Bronchial epithelial cell (primary cell): ENCODE results near the gene SIL1. TPM values are rescaled to one million over a fixed set of nuclear protein-coding genes. Genes with fewer than 3 reads are reported as not detected.

Experiments used
- DNase-seq: peaks from one replicate; pipeline ENCODE4 v3.0.0-alpha.2; 2010; ENCODE audit warnings: low read depth
- FAIRE-seq: peaks from 2 replicates; lab custom pipeline; 2011; peaks lifted over from hg19 to GRCh38; lab: Jason Lieb, UNC
- H3K27me3 ChIP-seq: 2 replicates; pipeline ENCODE4 v1.5.1; 2011; ENCODE audit warnings: low read length; ENCODE audit not compliant: control insufficient read depth, insufficient read depth
- H3K36me3 ChIP-seq: 2 replicates; pipeline ENCODE4 v1.5.1; 2011; ENCODE audit warnings: low read length; ENCODE audit not compliant: control insufficient read depth, insufficient read depth
- H3K4me3 ChIP-seq: 2 replicates; pipeline ENCODE4 v1.5.1; 2011; ENCODE audit warnings: mild to moderate bottlenecking, low read depth, low read length, control low read depth
- total RNA-seq: library from RNA; depleted of rRNA; stranded (reverse); fragments of >200 nt; gene quantifications from 2 replicates; pipeline ENCODE4 v1.2.1, GENCODE V29; 2014
- TF ChIP-seq, protein P1 (sequence below): IDR thresholded peaks from 2 replicates; pipeline ENCODE4 v1.5.1; 2011; ENCODE audit warnings: mild to moderate bottlenecking, moderate library complexity, low read length, control low read depth, inconsistent platforms; ENCODE audit not compliant: insufficient read depth, severe bottlenecking

The SIL1 gene
- total RNA-seq, 1 donor from 2014 or later, result 85.3 TPM

DNA sequence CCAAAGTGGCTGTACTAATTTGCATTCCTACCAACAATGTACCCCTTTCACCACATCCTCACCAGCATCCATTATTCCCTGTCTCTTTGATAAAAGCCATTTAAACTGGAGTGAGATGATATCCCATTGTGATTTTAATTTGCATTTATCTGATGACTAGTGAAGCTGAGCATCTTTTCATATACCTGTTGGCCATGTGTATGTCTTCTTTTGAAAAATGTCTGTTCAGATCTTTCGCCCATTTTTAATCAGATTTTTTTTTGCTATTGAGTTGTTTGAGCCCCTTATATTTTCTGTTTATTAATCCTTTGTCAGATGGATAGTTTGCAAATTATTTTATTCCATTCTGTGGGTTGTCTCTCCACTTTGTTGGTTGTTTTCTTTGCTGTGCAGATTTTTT lies 202.0 kb downstream of the SIL1 start:
- H3K27me3 ChIP-seq, result no peaks in the 10 kb centered on the region
- no peak for DNase-seq
- H3K4me3 ChIP-seq, result no peak overlapping the region
- no peak for FAIRE-seq
- TF ChIP-seq, protein P1, sequence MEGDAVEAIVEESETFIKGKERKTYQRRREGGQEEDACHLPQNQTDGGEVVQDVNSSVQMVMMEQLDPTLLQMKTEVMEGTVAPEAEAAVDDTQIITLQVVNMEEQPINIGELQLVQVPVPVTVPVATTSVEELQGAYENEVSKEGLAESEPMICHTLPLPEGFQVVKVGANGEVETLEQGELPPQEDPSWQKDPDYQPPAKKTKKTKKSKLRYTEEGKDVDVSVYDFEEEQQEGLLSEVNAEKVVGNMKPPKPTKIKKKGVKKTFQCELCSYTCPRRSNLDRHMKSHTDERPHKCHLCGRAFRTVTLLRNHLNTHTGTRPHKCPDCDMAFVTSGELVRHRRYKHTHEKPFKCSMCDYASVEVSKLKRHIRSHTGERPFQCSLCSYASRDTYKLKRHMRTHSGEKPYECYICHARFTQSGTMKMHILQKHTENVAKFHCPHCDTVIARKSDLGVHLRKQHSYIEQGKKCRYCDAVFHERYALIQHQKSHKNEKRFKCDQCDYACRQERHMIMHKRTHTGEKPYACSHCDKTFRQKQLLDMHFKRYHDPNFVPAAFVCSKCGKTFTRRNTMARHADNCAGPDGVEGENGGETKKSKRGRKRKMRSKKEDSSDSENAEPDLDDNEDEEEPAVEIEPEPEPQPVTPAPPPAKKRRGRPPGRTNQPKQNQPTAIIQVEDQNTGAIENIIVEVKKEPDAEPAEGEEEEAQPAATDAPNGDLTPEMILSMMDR, result no peak
- H3K36me3 ChIP-seq, result no peaks in the 10 kb centered on the region

DNA sequence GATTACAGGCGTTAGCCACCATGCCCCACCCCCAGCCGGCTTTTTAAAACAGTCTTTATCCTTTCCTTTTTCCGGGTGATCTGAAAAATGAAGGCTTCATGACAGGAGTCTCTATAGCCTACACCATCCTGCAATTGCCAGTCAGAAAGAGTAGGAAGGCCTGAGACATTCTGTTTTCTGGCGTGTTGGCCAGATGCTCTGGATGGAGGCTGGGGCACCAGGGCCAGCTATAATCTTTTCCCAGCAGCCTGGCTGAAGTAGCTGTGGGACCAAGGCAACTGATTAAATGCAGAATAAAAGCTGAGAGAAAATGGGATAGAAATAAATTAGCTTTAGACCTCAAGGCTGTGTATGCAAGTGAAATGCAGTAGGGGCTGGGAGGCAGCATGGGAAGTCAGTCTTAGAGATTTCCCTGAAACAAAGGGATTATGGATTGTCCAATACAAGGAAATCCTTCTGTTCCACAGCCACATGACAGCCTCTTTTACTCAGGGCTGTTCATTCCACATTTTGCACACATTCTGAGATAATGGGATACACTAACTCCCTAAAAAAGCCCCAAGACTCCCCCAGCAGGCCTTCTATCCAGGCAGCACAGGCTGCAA lies 207.1 kb downstream of the SIL1 start:
- no peak for FAIRE-seq
- Histone ChIP-seq H3K36me3 (peaks cover 1% of the 10 kb centered on the region), H3K27me3 (no peaks in the 10 kb centered on the region), H3K4me3 (no peak overlapping the region)
- no peak for DNase-seq
- TF ChIP-seq, protein P1, result no peak

DNA sequence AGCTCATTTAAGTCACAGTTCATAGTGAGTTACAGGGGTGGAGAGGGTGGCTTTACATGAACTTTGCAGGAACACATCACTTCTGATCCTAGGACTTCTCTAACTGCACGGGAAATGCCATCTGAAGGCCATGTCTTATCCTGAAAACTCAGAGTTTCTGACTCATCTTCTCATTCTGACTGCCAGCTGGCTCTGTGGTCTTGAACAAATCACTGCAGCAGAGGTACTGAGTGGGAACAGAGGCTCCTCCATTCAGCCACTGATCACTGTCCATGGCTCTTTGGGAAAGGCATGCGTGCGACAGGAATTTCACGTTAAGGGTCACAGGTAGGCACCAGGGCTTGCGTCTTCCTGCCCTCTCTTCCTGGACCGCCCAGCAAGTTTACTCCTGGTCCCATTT lies 208.4 kb downstream of the SIL1 start:
- no peak for DNase-seq
- TF ChIP-seq, protein P1, result no peak
- no peaks in the 10 kb centered on the region for H3K27me3 ChIP-seq
- peak; percentile 68 for FAIRE-seq
- H3K4me3 ChIP-seq, result no peak overlapping the region
- H3K36me3 ChIP-seq, result peaks cover 1% of the 10 kb centered on the region

DNA sequence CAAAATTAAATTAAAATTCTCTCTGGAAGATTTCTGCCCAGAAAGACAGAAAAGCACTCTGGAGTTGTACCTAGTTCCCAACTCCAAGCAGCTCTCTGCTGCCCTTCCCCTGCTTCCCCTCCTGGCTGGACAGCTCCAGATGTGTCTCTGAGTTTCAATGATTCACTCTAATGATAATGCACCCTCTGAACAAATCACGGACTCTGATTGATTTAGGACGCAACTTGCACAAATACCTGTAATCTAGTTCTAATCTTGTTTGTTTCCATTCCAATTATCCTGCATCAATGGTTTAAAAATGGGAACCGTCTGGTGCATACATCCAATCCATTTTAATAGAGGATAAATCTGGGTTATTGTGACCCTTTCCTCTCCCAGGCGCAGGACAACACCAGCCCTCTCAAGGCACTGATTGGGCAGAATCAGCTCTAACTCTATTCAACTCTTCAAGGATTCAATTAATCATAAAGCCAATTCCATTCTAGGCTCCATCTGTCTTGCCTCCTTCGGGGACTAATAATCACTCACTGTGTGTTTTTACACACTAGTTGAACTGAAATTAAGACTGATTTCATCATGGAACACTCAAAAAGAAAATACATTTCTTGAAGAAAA lies 211.9 kb downstream of the SIL1 start:
- H3K36me3 ChIP-seq, result peaks cover 1% of the 10 kb centered on the region
- no peaks in the 10 kb centered on the region for H3K27me3 ChIP-seq
- no peak overlapping the region for H3K4me3 ChIP-seq
- no peak for FAIRE-seq
- DNase-seq, result no peak
- TF ChIP-seq, protein P1, result no peak

DNA sequence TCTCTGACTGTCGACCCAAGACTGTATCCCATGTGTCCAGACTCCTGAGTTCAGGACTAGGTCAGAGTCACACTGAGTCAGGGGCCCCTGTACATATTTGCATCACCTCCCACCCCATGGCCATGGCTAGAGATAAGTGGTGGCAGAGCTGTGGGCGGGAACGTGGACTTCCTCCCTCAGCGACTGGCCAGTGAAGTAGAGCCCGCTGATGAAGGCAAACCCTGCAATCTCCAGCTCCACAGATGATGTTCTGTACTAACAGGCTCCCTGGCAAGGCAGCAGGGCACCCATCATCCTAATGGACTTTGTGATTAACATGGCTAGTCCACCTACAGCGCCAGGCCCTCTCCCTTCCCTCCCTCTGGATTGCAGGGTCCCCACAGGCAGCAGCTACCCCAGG lies 212.5 kb downstream of the SIL1 start:
- TF ChIP-seq, protein P1, result no peak
- FAIRE-seq, result no peak
- no peak overlapping the region for H3K4me3 ChIP-seq
- no peak for DNase-seq
- no peaks in the 10 kb centered on the region for H3K27me3 ChIP-seq
- H3K36me3 ChIP-seq, result peaks cover 1% of the 10 kb centered on the region
